ENCODE results near the gene HFM1.

Gene HFM1

GRCh38 chr1:91283421-91283726, 121.3 kb downstream of the HFM1 start:
- TF ChIP-seq CTCF (IDR thresholded peaks at IDR 0.05; ENCODE audit: borderline replicate concordance, insufficient read depth, low read depth, low read length): no peak
- H3K4me3 ChIP-seq (ENCODE audit: low read depth, low read length): no peak overlapping the region

- H3K4me3 ChIP-seq (ENCODE audit: low read depth, low read length): no peak overlapping the region
- peak; percentile 65 for TF ChIP-seq CTCF (IDR thresholded peaks at IDR 0.05; ENCODE audit: borderline replicate concordance, insufficient read depth, low read depth, low read length)
These were observed 121.8 kb downstream of the HFM1 start for GRCh38 chr1:91282695-91283420.

GRCh38 chr1:91281782-91282181, 122.9 kb downstream of the HFM1 start:
- no peak for TF ChIP-seq CTCF (IDR thresholded peaks at IDR 0.05; ENCODE audit: borderline replicate concordance, insufficient read depth, low read depth, low read length)
- H3K4me3 ChIP-seq (ENCODE audit: low read depth, low read length): no peak overlapping the region

GRCh38 chr1:91278754-91279153, 125.9 kb downstream of the HFM1 start:
- no peak for TF ChIP-seq CTCF (IDR thresholded peaks at IDR 0.05; ENCODE audit: borderline replicate concordance, insufficient read depth, low read depth, low read length)
- no peak overlapping the region for H3K4me3 ChIP-seq (ENCODE audit: low read depth, low read length)

- no peak for TF ChIP-seq CTCF (IDR thresholded peaks at IDR 0.05; ENCODE audit: borderline replicate concordance, insufficient read depth, low read depth, low read length)
- H3K4me3 ChIP-seq (ENCODE audit: low read depth, low read length): no peak overlapping the region
These were observed 130.8 kb downstream of the HFM1 start for GRCh38 chr1:91273875-91274274.

GRCh38 chr1:91261655-91262054, 143.0 kb downstream of the HFM1 start:
- no peak for TF ChIP-seq CTCF (IDR thresholded peaks at IDR 0.05; ENCODE audit: borderline replicate concordance, insufficient read depth, low read depth, low read length)

GRCh38 chr1:91245435-91245834, 159.2 kb downstream of the HFM1 start:
- TF ChIP-seq CTCF (IDR thresholded peaks at IDR 0.05; ENCODE audit: borderline replicate concordance, insufficient read depth, low read depth, low read length): no peak
- H3K4me3 ChIP-seq (ENCODE audit: low read depth, low read length): no peak overlapping the region

More at GRCh38 chr1:91261655-91262054, 143.0 kb downstream of the HFM1 start:
- H3K4me3 ChIP-seq (ENCODE audit: low read depth, low read length): no peak overlapping the region

Data from GM12875 (cell line).